Esophagus (tissue), 2 donors: ENCODE measurements around the gene STARD10. TPM values are rescaled to one million over a fixed set of nuclear protein-coding genes. Genes with fewer than 3 reads are reported as not detected.

Source experiments
- H3K27ac ChIP-seq, 2 donors: one replicate each; pipeline ENCODE4 v1.5.1; 2013; ENCODE audit warnings: low read depth in 2 of 2, mild to moderate bottlenecking in 2 of 2, inconsistent platforms in 1 of 2, low read length in 1 of 2, moderate library complexity in 1 of 2
- H3K27me3 ChIP-seq, 2 donors: one replicate each; pipeline ENCODE4 v1.6.1; 2013; ENCODE audit warnings: low read length in 2 of 2, control low read depth in 1 of 2, mild to moderate bottlenecking in 1 of 2; ENCODE audit not compliant: insufficient read depth in 2 of 2, control insufficient read depth in 1 of 2
- H3K36me3 ChIP-seq, 2 donors: one replicate each; pipeline ENCODE4 v1.6.1; 2013; ENCODE audit warnings: low read length in 1 of 2; ENCODE audit not compliant: control insufficient read depth in 2 of 2, insufficient read depth in 2 of 2
- H3K4me1 ChIP-seq, 2 donors: one replicate each; pipeline ENCODE4 v1.6.1; 2013; ENCODE audit warnings: low read length in 1 of 2; ENCODE audit not compliant: control insufficient read depth in 2 of 2, insufficient read depth in 2 of 2
- H3K4me3 ChIP-seq, 2 donors: one replicate each; pipeline ENCODE4 v1.5.1; 2013; ENCODE audit warnings: low read length in 2 of 2, mild to moderate bottlenecking in 2 of 2, low read depth in 1 of 2, moderate library complexity in 1 of 2
- H3K9me3 ChIP-seq, 2 donors: one replicate each; pipeline ENCODE4 v1.6.1; 2013; ENCODE audit warnings: mild to moderate bottlenecking in 2 of 2, low read depth in 1 of 2, low read length in 1 of 2, moderate library complexity in 1 of 2; ENCODE audit not compliant: control insufficient read depth in 2 of 2, insufficient read depth in 1 of 2
- WGBS, 2 donors: extraction: QIAGEN DNeasy Blood & Tissue Kit; methylation state at CpG; one replicate each; pipeline ENCODE4 v1.1.7; 2013; 5-methylcytosine and 5-hydroxymethylcytosine counted together
- polyA plus RNA-seq, 2 donors: library from polyadenylated mRNA; stranded (reverse); fragments of 200-250 nt; gene quantifications; one replicate each; pipeline ENCODE4 v1.2.3, GENCODE V29; 2013
- donor health status: healthy with polysubstance abuse.
- donor health status: Bipolar disorder and iron deficiency.

The STARD10 gene
- polyA plus RNA-seq, 2 donors, result 57.9 to 65.8 TPM

GRCh38 chr11:72752088-72752914 lies 41.5 kb downstream of the STARD10 start, which contains the start of gene ARAP1:
ARAP1 (minus strand) TSS chr11:72752408; CDS start chr11:72727128, 25,280 bp downstream.
- Histone ChIP-seq H3K4me1 (peaks cover 0 to 13% of the 10 kb centered on the region in 2 donors), H3K27ac (peak within 1 kb of the TSS in 1 of 2 donors; percentile 44), H3K9me3 (no peaks in the 10 kb centered on the region), H3K36me3 (peaks cover 0 to 13% of the 10 kb centered on the region in 2 donors), H3K4me3 (peak within 1 kb of the TSS; percentile 56 to 64), H3K27me3 (no peaks in the 10 kb centered on the region)
- WGBS, 2 donors, result 0 to 2% methylated on average over 36 to 51 of the region's 51 CpGs

GRCh38 chr11:72751116-72752087 lies 42.4 kb downstream of the STARD10 start:
- H3K36me3 ChIP-seq, result peaks cover 0 to 9% of the 10 kb centered on the region in 2 donors
- no peaks in the 10 kb centered on the region for H3K27me3 ChIP-seq
- WGBS, 2 donors, result 30 to 33% methylated on average over 19 of the region's 19 CpGs
- peaks cover 0 to 13% of the 10 kb centered on the region in 2 donors for H3K4me1 ChIP-seq
- H3K27ac ChIP-seq, result peak overlapping the region in 1 of 2 donors; percentile 23
- H3K4me3 ChIP-seq, result peak overlapping the region; percentile 56 to 64
- no peaks in the 10 kb centered on the region for H3K9me3 ChIP-seq

- 80 to 83% methylated on average over 2 of the region's 2 CpGs for WGBS, 2 donors
- H3K36me3 ChIP-seq, result peaks cover 0 to 4% of the 10 kb centered on the region in 2 donors
- H3K27ac ChIP-seq, result no peak overlapping the region
- H3K4me3 ChIP-seq, result no peak overlapping the region
- no peaks in the 10 kb centered on the region for H3K27me3 ChIP-seq
- peaks cover 0 to 13% of the 10 kb centered on the region in 2 donors for H3K4me1 ChIP-seq
- H3K9me3 ChIP-seq, result no peaks in the 10 kb centered on the region
These were observed 43.2 kb downstream of the STARD10 start for GRCh38 chr11:72750556-72751115.

- Histone ChIP-seq H3K4me3 (no peak overlapping the region), H3K27ac (no peak overlapping the region), H3K36me3 (peaks cover 0 to 4% of the 10 kb centered on the region in 2 donors), H3K9me3 (no peaks in the 10 kb centered on the region), H3K4me1 (peaks cover 0 to 13% of the 10 kb centered on the region in 2 donors), H3K27me3 (no peaks in the 10 kb centered on the region)
- WGBS, 2 donors, result 82 to 86% methylated on average over 7 to 9 of the region's 9 CpGs
These were observed 43.8 kb downstream of the STARD10 start for GRCh38 chr11:72750086-72750485.

- H3K27ac ChIP-seq, result no peak overlapping the region
- H3K4me3 ChIP-seq, result no peak overlapping the region
- peaks cover 2 to 11% of the 10 kb centered on the region in 2 donors for H3K4me1 ChIP-seq
- 91 to 97% methylated on average over 6 of the region's 6 CpGs for WGBS, 2 donors
- no peaks in the 10 kb centered on the region for H3K9me3 ChIP-seq
- no peaks in the 10 kb centered on the region for H3K27me3 ChIP-seq
- no peaks in the 10 kb centered on the region for H3K36me3 ChIP-seq
These were observed 46.5 kb downstream of the STARD10 start for GRCh38 chr11:72747289-72747855.

DNA sequence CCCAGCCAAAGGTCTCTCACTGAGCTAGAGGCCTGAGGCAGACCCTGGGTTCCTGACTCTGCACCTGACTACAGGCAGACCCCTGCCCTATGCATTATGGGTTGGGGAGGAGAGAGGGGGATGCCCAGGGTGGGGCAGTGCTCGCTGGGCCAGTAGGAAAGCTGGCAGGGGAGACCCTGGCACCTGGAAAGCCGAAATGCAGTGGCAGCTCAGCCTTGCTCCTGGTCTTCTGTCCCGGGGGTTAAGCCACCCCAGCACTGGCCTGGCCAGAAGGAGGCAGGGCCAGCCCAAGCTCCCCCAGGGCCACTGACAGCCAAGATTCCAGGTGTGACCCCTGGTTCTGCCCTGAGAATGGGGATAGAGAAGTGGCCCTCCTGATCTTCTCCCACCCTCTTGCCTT lies 47.0 kb downstream of the STARD10 start:
- H3K9me3 ChIP-seq, result no peaks in the 10 kb centered on the region
- no peaks in the 10 kb centered on the region for H3K27me3 ChIP-seq
- no peak overlapping the region for H3K4me3 ChIP-seq
- WGBS, 2 donors, result 77 to 100% methylated on average over 2 to 3 of the region's 3 CpGs
- H3K27ac ChIP-seq, result no peak overlapping the region
- peaks cover 2 to 12% of the 10 kb centered on the region in 2 donors for H3K4me1 ChIP-seq
- H3K36me3 ChIP-seq, result no peaks in the 10 kb centered on the region

DNA sequence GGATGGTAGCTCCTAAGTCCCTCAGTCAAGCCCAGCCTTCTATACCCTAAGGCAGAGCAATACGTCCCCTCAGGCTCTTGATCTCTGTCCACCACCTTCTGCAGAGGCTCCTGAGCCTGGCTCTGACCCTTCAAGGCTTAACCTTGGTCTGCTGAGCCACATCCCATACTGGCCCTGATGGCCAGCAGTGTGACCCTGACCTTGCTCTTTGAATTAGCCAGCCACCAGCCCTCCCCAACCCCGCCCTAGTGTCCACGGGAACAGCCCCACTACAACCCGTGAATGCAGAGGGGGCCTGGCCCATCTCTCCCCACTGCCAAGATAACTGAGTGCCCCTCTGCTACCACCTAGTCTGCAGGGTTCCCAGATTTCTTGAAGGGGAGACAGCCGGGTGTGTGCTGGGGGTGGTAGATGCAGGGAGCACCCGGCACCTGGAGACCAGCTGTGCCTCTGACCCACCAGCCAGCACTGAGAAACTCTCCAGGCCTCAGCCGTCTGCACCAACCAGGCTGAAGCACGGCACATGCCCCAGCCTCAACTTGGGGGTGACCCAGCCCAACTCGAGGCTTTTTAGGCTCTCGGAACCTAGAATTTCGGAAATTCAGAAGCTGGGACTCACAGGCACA lies 47.8 kb downstream of the STARD10 start:
- H3K4me3 ChIP-seq, result no peak overlapping the region
- no peak overlapping the region for H3K27ac ChIP-seq
- WGBS, 2 donors, result 82 to 86% methylated on average over 11 of the region's 11 CpGs
- H3K36me3 ChIP-seq, result no peaks in the 10 kb centered on the region
- H3K4me1 ChIP-seq, result peaks cover 2 to 9% of the 10 kb centered on the region in 2 donors
- no peaks in the 10 kb centered on the region for H3K27me3 ChIP-seq
- no peaks in the 10 kb centered on the region for H3K9me3 ChIP-seq

DNA sequence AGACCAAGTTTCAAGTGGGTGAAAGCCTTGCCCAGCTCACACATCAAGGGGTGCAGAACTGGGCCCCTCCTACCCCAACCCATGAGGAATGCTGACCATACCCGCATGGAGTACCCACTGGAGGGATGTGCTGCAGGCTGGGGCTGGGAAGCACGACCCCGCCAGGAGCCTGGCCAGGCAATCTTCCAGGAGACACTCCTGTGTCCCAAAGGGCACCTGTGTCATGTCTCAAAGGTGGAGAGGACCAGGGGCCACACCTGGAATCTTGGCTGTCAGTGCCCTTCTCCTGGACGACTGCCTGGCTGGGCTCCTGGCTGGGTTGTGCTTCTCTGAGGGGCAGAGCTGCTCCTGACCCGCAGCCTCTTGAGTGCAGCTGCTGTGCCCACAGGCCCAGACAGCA lies 48.3 kb downstream of the STARD10 start:
- H3K27me3 ChIP-seq, result no peaks in the 10 kb centered on the region

More for the DNA sequence above, 48.3 kb downstream of the STARD10 start:
- Histone ChIP-seq H3K4me3 (no peak overlapping the region), H3K9me3 (no peaks in the 10 kb centered on the region), H3K4me1 (peaks cover 4 to 11% of the 10 kb centered on the region in 2 donors), H3K36me3 (no peaks in the 10 kb centered on the region), H3K27ac (no peak overlapping the region)
- WGBS, 2 donors, result 81 to 87% methylated on average over 5 of the region's 5 CpGs
